ENCODE data around the gene SAMD9L. TPM values are rescaled to one million over a fixed set of nuclear protein-coding genes. Genes with fewer than 3 reads are reported as not detected.

SAMD9L gene
- total and polyA plus RNA-seq, 2 donors from 2014 or later, result 4.5 to 14.9 TPM

DNA sequence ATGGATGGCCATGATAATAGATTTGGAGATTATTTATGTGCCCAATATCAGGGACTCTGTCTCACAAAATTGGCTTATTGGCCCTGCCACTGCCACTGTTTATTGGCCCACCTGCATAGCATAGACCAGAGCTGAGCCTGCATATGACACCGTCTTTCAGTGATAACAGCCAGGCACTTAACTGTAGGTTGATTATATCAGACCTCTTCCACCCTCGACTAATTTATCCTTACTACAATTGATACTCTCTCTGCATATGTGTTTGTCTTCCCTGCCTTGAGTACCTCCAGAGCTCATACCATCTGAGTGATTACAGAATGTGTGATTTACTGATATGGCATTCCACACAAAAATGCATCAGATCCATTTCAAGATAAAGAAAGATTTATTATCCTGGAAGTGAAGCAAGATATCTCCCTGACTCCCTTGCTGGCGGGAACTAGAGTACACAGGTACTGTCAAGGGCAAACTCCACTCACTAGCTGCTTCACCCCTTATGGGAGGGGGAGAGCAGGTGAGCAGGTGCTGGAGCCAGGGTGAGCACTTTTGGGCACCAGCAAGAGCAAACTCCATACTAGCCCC lies 13.1 kb upstream of the SAMD9L start:
- Histone ChIP-seq H3K27me3 (ENCODE audit: control insufficient read depth, insufficient read depth, low read length) (no peaks in the 10 kb centered on the region), H3K36me3 (ENCODE audit: control insufficient read depth in 2 of 3, insufficient read depth in 3 of 3, low read length in 3 of 3) (no peaks in the 10 kb centered on the region), H3K4me1 (ENCODE audit: control insufficient read depth in 2 of 3, insufficient read depth in 2 of 3, low read depth in 1 of 3, low read length in 3 of 3) (no peaks in the 10 kb centered on the region), H3K9ac (ENCODE audit: low read length in 3 of 3) (no peak overlapping the region), H3K4me3 (ENCODE audit: low read length in 3 of 3) (no peak overlapping the region), H3K9me3 (ENCODE audit: control insufficient read depth in 2 of 3, insufficient read depth in 1 of 3, low read length in 3 of 3) (no peaks in the 10 kb centered on the region), H3K27ac (ENCODE audit: low read depth in 2 of 2, low read length in 2 of 2) (no peak overlapping the region)
- intact Hi-C loops (cut with DNase I), result no loop called here
- FAIRE-seq (no peak), DNase-seq (no peak)
- TF ChIP-seq, protein P1, sequence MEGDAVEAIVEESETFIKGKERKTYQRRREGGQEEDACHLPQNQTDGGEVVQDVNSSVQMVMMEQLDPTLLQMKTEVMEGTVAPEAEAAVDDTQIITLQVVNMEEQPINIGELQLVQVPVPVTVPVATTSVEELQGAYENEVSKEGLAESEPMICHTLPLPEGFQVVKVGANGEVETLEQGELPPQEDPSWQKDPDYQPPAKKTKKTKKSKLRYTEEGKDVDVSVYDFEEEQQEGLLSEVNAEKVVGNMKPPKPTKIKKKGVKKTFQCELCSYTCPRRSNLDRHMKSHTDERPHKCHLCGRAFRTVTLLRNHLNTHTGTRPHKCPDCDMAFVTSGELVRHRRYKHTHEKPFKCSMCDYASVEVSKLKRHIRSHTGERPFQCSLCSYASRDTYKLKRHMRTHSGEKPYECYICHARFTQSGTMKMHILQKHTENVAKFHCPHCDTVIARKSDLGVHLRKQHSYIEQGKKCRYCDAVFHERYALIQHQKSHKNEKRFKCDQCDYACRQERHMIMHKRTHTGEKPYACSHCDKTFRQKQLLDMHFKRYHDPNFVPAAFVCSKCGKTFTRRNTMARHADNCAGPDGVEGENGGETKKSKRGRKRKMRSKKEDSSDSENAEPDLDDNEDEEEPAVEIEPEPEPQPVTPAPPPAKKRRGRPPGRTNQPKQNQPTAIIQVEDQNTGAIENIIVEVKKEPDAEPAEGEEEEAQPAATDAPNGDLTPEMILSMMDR (IDR thresholded peaks at IDR 0.05; ENCODE audit: borderline replicate concordance, extremely low read depth, insufficient read depth), result no peak

DNA sequence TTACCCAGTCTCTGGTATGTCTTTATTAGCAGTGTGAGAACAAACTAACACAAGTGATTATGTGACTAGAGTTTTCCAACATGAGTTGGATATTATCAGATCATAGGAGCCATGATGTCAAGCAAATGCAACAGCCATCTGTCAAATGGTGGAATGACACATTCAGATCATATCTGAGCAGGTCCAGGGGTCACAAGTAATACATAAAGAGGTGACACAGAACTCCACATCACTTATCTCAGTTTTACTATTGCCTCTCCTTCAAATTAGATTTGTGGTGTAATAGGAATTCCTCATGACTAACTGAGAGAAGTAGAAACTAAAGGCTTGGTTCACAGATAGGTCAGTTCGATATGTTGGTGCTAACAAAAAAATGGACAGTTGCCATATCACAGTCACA lies 12.2 kb upstream of the SAMD9L start:
- DNase-seq, result no peak

DNA sequence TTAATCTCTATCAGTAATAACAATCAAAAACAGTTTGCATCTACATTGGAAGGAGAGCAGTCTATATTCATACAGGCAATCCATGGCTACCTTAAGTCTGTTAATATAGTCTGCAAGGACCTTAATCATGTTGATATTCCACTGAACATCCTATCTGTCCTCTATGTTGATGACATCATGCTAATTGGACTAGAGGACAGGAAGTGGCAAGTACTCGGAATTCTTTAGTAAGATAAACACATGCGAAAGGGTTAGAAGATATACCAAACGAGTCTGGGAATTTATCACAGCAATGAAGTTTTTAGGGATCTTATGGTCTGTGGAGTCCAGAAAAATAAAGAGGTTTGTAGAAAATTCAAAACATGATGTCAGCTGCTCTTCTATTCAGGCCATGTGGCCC lies 11.3 kb upstream of the SAMD9L start:
- intact Hi-C loops (cut with DNase I), result no loop called here
- no peak for FAIRE-seq
- Histone ChIP-seq H3K27me3 (ENCODE audit: control insufficient read depth, insufficient read depth, low read length) (no peaks in the 10 kb centered on the region), H3K36me3 (ENCODE audit: control insufficient read depth in 2 of 3, insufficient read depth in 3 of 3, low read length in 3 of 3) (no peaks in the 10 kb centered on the region), H3K9me3 (ENCODE audit: control insufficient read depth in 2 of 3, insufficient read depth in 1 of 3, low read length in 3 of 3) (no peaks in the 10 kb centered on the region), H3K4me1 (ENCODE audit: control insufficient read depth in 2 of 3, insufficient read depth in 2 of 3, low read depth in 1 of 3, low read length in 3 of 3) (no peaks in the 10 kb centered on the region), H3K9ac (ENCODE audit: low read length in 3 of 3) (no peak overlapping the region), H3K4me3 (ENCODE audit: low read length in 3 of 3) (no peak overlapping the region), H3K27ac (ENCODE audit: low read depth in 2 of 2, low read length in 2 of 2) (no peak overlapping the region)
- no peak for DNase-seq
- TF ChIP-seq, protein P1 (IDR thresholded peaks at IDR 0.05; ENCODE audit: borderline replicate concordance, extremely low read depth, insufficient read depth), result no peak

More for the DNA sequence above, 12.2 kb upstream of the SAMD9L start:
- H3K9ac ChIP-seq (ENCODE audit: low read length in 3 of 3), result no peak overlapping the region
- TF ChIP-seq, protein P1 (IDR thresholded peaks at IDR 0.05; ENCODE audit: borderline replicate concordance, extremely low read depth, insufficient read depth), result no peak
- no peaks in the 10 kb centered on the region for H3K27me3 ChIP-seq (ENCODE audit: control insufficient read depth, insufficient read depth, low read length)
- no peak overlapping the region for H3K4me3 ChIP-seq (ENCODE audit: low read length in 3 of 3)
- no peaks in the 10 kb centered on the region for H3K9me3 ChIP-seq (ENCODE audit: control insufficient read depth in 2 of 3, insufficient read depth in 1 of 3, low read length in 3 of 3)
- intact Hi-C loops (cut with DNase I), result no loop called here
- FAIRE-seq, result no peak
- no peak overlapping the region for H3K27ac ChIP-seq (ENCODE audit: low read depth in 2 of 2, low read length in 2 of 2)
- no peaks in the 10 kb centered on the region for H3K4me1 ChIP-seq (ENCODE audit: control insufficient read depth in 2 of 3, insufficient read depth in 2 of 3, low read depth in 1 of 3, low read length in 3 of 3)
- no peaks in the 10 kb centered on the region for H3K36me3 ChIP-seq (ENCODE audit: control insufficient read depth in 2 of 3, insufficient read depth in 3 of 3, low read length in 3 of 3)

DNA sequence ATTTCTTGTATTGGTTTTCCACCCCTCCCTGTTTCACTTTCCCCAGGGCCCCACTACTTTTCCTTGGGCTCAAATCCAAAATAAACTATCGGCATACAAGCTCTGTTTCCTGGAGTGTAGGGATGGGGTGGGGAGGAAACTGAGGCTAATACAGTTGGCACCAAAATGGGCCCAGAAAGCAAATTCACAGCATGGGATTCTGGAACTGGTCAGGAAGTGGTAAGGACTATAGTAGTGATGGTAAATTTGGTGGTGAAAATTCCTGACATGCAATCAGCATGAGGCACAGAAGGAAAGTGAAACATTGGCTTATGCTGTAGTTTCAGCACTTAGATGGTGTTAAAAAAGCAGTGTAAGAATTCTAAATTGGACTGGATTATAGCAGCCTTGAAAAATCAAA lies 8.7 kb upstream of the SAMD9L start:
- no peaks in the 10 kb centered on the region for H3K9me3 ChIP-seq (ENCODE audit: control insufficient read depth in 2 of 3, insufficient read depth in 1 of 3, low read length in 3 of 3)
- H3K9ac ChIP-seq (ENCODE audit: low read length in 3 of 3), result no peak overlapping the region
- TF ChIP-seq, protein P1 (IDR thresholded peaks at IDR 0.05; ENCODE audit: borderline replicate concordance, extremely low read depth, insufficient read depth), result no peak
- intact Hi-C loops (cut with DNase I), result no loop called here
- DNase-seq, result no peak
- no peak overlapping the region for H3K4me3 ChIP-seq (ENCODE audit: low read length in 3 of 3)
- H3K36me3 ChIP-seq (ENCODE audit: control insufficient read depth in 2 of 3, insufficient read depth in 3 of 3, low read length in 3 of 3), result no peaks in the 10 kb centered on the region
- no peaks in the 10 kb centered on the region for H3K4me1 ChIP-seq (ENCODE audit: control insufficient read depth in 2 of 3, insufficient read depth in 2 of 3, low read depth in 1 of 3, low read length in 3 of 3)
- no peak for FAIRE-seq
- H3K27me3 ChIP-seq (ENCODE audit: control insufficient read depth, insufficient read depth, low read length), result no peaks in the 10 kb centered on the region
- H3K27ac ChIP-seq (ENCODE audit: low read depth in 2 of 2, low read length in 2 of 2), result no peak overlapping the region

Data from kidney (tissue), 14 donors.